ENCODE measurements around the gene CREBL2.
"Not testable (repeated sequence)": the region's sequence is repeated elsewhere in the genome, so short reads cannot be mapped to it uniquely, and the experiment has no call there.

CREBL2 gene

DNA sequence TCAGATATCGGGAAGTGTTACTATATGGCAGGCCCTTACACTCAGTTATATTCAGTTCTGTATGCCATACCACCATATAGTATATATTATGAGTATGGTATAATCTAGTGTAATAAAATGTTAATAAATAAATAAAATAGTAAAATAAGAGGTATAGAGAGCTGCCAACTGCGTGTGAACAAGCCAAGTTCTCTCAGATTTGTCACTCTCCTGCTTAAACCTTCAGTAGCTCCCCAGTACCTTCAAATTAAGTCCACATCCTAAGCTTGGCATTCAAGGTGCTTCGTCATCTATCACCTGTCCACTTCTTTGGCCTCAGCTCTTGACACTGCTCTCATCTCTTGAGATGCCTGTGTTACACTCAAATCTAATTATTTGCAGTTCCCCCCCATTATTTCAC, 12.8 kb upstream of the CREBL2 start:
- no peak for DNase-seq (ENCODE audit: low read depth in 2 of 2)

DNA sequence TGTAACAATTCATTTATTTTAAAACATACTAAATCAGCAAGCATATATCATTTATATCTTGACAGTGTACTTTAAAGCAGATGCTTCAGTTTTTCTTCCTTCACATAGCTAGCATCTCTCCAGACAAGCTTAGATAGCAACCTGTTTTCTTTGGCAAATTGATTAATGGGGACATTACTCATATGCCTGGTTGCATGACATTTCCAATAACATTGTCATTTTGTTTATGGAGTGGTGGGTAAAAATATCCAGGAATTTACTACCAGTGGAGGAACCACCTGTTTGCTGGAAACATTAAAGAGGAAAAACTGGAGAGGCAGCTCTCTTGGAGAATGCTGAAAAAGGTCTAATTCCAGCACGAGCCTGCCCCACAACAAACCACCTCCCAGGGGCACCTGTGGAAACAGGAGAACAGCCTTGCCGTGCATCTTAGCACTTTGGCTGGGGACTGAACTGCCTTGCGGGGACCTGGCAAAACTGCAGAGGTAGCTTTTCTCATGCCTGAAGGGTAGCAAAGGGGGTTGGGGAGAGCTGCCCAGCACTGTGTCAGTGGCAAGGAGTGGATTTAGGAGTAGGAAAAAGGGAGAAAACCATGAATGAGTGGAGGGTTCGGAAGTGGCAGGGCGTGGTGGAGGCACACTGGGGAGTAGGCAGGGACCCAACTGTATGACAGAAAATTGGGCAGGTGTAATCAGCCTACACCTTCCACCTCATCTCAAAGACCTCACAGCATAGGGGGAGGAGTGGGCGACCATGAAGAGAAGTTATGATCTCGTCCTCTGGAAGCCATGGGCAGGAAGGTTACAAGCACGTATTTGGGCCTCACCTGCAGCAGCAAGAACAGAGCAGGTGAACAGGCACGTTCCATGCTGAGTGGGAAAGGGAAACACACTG, 11.7 kb upstream of the CREBL2 start:
- no peak for DNase-seq (ENCODE audit: low read depth in 2 of 2)

DNA sequence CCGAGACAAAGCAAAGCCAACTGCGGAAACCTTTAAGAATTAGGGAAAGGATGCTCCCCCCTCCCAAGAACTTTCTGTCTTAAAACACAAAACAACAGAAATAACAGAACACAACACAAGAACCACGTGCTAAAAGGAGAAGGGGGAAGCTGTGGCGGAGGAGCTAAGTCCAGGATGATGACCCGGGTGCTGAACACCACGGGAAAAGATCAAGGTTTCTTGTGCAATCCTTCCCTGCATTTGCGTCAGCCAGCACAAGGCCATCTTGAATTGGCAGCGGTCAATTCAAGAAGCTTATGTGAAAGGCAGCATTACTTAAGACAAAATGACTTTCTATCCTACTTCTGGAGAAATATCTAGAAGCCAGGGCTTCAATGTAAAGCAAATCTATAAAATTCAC, 11.0 kb upstream of the CREBL2 start:
- DNase-seq (ENCODE audit: low read depth in 2 of 2): no peak

DNA sequence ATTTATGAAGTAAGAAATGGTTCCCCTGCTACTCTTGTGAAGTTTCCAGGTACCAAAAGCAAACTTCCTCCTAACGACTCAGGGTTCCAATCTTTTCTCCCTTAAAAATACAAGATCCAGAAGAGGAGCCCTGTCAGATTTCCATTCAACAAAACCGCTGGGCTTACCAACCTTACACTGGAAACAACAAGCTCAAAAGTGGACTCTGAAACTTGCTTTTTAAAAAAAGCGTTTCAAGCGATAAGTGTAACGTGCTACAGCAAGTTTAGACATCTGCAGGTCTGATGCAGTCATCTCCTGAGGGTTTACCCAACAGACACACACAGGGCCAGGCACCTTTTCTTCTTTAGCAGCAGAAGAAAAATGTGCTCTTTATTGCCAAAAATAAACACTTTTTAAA, 6.9 kb upstream of the CREBL2 start:
- DNase-seq (ENCODE audit: low read depth in 2 of 2): no peak

DNA sequence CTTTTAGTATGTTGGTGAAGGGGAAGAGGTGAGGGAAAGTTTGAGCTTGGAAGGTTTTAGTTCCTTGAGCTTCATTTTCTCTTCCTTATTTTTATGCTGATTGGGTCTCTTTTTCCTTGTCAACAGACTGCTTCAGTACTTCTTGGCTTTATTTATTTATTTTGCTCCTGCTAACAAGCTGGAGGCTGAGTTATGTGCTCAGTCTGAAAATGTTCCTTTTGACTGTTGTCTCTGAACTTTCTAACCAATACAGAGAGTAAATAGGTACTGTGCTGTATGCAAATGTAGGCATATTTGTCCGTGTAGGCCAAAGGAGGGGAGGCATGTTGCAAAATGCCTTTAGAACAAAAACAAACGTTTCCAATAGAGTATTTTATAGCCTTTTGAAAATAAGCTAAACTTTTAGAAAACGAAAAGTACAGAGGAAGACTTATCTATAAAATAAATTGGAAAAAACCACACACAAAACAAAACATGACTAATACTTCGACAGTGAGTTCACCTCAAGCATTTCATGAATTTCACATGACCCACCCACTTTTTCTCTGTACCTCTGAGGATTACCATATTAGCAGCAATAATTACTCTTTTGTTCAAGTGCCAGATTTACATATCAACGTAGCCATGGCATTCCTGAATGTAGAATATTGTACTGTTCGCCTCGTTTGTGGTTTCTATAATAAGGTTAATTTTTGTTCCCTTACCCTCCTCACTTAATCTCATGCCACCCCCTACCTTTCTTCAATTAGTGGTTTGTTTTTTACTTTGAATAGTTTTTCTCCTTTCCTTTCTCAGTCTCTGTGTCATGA, 4.7 kb upstream of the CREBL2 start:
- no peak for DNase-seq (ENCODE audit: low read depth in 2 of 2)

DNA sequence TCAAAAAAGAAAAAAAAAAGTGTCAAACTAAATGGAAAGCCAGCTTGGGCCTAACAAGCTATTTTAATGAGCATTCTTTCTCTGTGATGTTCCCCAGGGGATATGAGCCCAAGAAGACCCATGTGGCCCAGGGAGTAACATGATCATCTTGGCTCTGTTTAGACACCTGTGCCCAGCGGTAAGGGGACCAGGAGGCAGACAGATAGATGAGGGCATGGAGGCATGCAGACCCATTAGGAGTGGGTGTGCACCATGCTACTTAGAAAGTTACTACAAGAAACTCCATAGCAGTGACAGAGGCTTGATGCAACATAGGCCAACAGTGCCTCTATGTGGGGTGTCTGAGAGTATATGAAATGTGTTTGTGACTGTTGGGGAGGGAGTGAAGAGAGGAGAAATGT, 3.1 kb upstream of the CREBL2 start:
- no peak for DNase-seq (ENCODE audit: low read depth in 2 of 2)

DNA sequence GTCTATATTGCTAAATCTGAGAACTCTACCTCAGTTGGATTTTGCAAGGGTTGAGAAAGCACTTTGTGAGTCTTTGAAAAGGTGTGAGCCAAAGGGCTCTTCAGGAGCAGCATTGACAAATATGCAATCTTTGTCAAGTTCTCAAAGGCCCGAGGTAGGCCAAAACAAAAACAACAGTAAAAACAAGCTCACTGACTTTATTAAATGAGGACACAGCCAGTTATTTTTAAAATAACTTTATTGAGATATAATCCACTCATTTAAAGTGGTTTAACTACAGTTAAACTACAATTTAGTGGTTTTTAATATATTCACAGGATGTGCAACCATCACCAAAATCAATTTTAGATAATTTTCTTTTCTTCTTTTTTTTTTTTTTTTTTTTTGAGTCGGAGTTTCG, 2.0 kb upstream of the CREBL2 start:
- no peak for DNase-seq (ENCODE audit: low read depth in 2 of 2)

DNA sequence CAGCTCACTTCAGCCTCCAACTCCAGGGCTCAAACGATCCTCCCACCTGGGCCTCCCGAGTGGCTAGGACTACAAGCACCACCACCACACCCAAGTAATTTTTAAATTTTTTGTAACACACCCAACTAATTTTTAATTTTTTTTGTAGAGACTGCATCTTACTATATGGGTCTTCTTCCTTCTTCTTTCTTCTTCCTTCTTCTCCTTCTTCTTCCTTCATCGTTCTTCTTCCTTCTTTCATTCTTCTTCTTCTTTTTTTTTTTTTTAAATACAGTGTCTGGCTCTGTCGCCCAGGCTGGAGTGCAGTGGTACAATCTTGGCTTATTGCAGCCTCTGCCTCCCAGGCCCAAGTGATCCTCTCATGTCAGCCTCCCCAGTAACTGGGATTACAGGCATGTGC, 965 bp upstream of the CREBL2 start:
- DNase-seq (ENCODE audit: low read depth in 2 of 2): no peak

DNA sequence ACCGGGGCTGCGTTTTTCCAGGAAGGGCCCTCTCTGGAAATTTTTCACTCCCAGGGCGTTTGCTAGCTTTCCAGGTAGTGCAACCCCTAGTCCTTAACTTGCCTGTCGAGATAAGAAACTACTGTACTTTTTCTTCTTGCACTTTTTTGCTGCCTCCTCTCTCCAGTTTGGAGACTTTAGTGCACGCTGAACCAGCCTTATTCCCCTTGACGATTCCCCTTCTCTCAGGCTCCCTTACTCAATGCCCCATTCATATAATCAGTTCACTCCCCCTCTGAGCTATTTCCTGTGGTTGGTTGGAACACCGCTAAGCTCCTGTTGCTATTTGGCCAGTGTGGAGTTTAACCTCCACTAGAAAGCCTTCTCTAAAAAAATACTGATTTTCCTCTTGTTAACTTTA, 682 bp downstream of the CREBL2 start:
- DNase-seq (ENCODE audit: low read depth in 2 of 2): no peak

DNA sequence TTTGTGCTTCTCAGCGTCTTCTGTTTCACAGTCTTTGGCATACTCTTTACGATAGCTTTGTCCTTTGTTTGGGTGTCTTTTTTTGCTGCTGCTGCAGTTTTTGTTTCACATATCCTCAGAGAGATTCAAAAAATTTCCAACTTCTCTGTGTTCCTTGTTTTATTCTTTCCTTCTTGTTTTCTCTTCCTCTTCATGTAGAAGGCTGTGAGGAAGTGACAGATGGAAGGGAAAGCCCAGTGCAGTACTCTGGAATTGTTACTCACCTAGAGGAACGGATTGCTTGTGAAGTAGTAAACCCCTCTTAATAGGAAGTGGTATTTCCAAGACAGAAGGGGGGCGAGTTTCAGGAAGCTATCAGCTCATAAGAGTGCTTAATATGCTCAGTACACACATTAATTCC, 1.7 kb downstream of the CREBL2 start:
- DNase-seq (ENCODE audit: low read depth in 2 of 2): no peak

DNA sequence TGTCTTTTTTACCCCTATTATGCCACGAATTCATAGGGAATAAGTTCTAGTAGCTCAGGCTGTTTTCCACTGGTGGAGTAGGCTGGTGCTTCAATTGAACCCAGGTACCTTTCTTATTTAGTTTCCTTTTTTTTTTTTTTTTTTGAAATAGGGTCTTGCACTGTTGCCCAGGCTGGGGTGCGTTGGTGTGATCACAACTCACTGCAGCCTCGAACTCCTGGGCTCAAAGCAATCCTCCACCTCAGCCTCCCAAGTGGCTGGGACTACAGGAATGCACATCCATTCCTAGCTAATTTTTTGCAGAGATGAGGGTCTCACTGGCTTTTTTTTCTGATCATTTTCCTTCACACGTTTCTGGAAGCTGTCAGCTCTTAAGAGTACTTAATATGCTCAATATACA, 2.7 kb downstream of the CREBL2 start:
- DNase-seq (ENCODE audit: low read depth in 2 of 2): no peak

DNA sequence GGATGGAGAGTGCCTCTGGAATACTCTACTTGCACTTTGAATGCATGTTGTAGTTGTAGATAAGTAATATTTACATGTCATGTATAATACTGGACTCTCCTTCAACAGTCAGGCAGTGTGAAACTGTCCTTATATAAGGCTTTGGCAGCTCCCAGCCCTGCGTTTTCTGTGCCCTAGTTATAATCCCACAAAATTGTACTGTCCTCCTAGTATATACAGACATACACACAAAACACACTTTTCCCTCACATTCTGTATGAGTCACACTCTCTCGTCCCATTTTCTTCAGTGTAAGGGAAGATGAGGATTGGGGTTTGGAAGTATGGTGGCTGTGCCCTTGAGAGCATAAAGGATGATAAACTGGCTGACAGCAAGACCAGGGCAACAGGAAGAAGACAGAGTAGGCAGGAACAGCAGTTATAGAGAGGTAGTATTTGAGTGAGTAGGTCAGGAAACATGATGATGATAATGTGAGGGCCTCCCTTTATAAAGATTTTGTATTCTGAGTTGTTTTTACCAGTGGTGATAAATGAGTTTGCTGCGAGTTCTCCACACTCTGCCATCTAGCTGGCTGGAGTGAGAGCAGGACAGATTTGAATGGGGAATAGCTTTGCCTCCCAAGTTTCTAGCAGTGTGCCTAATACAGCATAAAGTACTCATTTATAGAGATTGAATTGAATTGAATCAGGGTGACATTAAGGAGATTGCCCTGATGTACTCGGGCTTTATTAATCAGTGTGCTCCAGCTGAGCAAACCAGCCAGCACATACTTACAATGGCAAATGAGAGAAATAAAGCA, 5.0 kb downstream of the CREBL2 start:
- DNase-seq (ENCODE audit: low read depth in 2 of 2): no peak

DNA sequence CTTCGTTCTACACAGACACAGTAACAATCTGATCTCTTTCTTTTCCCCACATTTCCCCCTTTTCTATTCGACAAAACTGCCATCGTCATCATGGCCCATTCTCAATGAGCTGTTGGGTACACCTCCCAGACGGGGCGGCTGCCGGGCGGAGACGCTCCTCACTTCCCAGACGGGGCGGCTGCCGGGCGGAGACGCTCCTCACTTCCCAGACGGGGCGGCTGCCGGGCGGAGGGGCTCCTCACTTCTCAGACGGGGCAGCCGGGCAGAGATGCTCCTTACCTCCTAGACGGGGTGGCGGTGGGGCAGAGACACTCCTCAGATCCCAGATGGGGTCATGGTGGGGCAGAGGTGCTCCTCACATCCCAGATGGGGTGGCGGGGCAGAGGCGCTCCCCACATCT, 6.4 kb downstream of the CREBL2 start:
- DNase-seq (ENCODE audit: low read depth in 2 of 2): not testable (repeated sequence)

DNA sequence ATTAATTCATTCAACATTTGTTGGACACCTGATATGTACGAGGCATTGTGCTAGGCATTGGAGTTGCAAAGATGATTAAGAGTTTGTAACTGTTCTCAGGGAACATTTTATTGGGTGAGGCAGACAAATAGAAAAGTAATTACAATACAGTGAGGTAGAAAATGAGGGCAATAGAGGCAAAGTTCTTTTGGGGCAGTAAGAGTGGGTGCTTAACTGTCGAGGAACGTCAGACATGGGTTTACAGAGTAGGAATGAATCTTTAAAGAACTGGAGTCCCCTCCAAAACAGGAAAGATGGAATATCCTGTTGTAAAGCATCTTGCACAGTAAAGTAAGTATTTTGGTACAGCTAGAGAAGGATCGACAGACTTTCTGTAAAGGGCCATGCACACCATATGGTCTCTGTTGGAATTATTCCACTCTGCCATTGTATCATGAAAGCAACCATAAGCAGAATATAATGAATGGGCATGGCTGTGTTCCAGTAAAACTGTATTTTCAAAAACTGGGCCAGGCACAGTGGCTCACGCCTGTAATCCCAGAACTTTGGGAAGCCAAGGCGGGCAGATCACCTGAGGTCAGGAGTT, 9.1 kb downstream of the CREBL2 start:
- DNase-seq (ENCODE audit: low read depth in 2 of 2): no peak

DNA sequence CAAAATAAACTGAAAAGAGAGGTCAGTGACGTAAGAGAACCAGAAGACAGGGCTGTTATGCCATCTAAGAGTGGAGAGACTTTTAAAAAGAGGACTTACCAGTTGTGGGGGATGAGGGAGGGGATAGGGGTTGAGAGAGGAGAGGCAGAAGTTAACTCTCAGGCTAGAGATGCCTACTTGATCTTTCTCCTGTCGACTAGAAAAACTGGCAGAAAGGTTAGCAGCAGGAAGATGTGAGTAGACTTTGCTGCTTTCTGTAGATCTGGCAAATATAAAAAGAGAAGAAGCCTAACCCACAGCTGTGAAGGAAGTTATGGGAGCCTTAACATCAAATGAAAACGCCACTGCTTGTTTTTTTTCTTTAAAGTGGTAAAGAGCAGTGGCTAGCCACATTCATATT, 10.7 kb downstream of the CREBL2 start:
- DNase-seq (ENCODE audit: low read depth in 2 of 2): no peak

DNA sequence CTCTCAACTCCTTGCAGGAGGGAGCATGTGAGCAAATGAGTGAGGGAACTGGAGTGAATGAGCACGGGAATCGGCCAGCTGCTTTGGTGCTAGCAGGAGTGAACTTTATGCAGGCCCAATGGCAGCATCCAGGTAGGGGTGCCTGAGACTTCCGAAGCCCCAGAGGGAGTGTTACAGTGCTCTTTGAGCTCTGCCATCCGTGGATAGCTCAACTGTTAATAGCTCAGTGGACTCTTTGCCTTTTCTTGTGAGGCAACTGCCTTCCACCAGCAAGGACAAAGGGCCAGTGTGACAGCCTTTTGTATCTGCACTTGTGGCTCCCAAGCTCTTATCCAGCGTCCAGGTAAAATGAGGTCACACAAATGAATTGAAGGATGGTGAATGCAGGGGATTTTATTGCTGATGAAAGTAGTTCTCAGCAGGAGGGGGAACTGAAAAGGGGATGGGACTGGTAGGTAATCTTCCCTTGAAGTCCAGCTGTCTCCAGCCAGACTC, 12.9 kb downstream of the CREBL2 start:
- no peak for DNase-seq (ENCODE audit: low read depth in 2 of 2)

DNA sequence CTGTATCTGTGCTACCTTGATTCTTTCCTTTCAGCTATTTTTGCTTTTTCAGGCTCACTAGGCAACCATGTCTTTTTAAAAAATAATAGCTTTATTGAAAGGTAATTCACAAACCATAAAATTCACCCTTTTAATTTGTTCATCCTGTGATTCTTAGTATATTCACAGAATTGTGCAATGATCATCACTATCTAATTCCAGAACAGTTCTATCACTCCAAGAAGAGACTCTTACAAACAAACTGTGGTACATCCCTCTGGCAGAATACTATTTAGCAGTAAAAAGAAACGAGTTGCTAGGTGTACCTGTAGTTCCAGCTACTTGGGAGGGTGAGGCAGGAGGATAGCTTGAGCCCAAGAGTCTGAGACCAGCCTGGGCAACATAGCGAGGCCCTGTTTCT, 14.8 kb downstream of the CREBL2 start:
- no peak for DNase-seq (ENCODE audit: low read depth in 2 of 2)

DNA sequence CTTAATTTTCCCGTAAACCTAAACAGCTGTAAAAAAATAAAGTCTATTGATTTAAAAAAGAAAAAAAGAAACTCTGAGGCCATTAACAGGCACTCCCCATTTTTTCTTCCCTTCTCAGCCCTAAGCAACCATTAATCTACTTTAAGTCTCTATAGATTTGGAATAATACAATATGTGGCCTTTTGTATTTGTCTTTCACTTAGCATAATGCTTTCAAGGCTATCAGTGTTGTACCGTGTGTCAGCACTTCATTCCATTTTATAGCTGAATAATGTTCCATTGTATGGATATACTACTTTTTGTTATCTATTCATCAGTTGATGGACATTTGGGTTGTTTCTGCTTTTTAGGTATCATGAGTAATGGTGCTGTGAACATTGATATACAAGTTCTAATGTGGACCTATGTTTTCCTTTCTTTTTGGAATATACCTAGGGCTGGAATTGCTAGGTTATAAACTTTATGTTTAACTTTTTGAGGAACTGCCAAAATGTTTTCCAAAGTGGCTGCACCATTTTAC, 15.7 kb downstream of the CREBL2 start:
- no peak for DNase-seq (ENCODE audit: low read depth in 2 of 2)

DNA sequence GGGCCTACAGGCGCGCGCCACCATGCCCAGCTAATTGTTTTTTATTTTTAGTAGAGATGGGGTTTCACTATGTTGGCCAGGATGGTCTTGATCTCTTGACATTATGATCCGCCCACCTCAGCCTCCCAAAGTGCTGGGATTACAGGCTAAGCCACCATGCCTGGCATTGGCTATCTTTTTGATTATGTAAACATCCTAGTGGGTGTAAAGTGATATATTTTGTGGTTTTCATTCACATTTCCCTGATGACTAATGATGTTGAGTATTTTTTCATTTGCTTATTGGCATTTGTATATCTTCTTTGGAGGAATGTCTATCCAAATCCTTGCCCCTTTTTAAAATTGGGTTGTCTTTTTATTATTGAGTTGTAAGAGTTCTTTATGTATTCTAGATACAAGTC, 16.3 kb downstream of the CREBL2 start:
- DNase-seq (ENCODE audit: low read depth in 2 of 2): no peak

DNA sequence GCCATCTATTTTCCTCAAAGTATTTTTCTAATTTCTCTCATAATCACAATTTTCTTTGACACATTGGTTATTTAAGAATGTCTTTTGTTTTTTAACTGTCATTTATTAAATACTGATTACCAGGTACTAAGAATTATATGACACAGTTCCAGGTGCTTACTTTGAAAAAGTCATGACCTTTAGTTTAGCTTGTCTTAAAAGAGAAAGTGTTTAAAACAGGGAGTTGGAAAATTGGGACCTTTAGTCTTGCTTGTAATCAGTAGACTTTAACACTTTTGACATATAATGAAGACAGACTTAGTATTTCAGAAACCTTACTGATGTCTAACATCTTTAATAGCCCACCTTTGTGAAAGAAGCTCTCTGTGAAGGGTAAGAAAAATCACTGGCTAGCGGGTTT, 19.2 kb downstream of the CREBL2 start:
- no peak for DNase-seq (ENCODE audit: low read depth in 2 of 2)

DNA sequence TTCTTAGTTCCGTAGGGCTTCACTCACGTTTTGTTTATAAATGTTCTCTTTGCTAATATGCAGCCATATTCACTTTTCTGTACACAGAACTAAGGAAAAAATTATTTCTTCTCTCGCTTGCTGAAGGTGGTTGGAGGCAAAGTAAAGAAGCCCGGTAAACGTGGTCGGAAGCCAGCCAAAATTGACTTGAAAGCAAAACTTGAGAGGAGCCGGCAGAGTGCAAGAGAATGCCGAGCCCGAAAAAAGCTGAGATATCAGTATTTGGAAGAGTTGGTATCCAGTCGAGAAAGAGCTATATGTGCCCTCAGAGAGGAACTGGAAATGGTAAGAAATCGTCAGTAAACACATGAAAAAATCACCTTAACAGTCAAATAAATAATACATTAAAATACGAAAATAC, 24.0 kb downstream of the CREBL2 start:
- DNase-seq (ENCODE audit: low read depth in 2 of 2): no peak

DNA sequence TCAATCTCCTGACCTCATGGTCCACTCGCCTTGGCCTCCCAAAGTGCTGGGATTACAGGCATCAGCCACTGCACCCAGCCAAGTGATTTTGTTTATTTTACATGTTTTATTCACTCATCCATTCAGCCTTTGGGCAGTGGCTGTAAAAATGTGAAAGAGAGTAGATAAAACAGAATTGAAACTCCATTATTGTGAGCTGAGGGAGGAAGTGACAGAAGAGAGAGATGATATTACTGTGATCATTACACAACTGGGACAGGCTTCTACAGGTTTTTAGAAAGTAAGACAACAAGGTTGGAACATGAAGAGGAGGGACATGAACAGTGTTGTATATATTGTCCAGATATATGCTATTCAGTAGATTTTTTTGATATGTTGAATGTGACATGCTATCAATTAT, 25.0 kb downstream of the CREBL2 start:
- DNase-seq (ENCODE audit: low read depth in 2 of 2): no peak

Measured in stimulated activated CD4-positive, alpha-beta T cell treated with anti-CD3 and anti-CD28 coated beads, Interleukin-4, amount 100 ng/mL, for 48 hours (primary cell).